ENCODE data around the gene MPP2.

The MPP2 gene

DNA sequence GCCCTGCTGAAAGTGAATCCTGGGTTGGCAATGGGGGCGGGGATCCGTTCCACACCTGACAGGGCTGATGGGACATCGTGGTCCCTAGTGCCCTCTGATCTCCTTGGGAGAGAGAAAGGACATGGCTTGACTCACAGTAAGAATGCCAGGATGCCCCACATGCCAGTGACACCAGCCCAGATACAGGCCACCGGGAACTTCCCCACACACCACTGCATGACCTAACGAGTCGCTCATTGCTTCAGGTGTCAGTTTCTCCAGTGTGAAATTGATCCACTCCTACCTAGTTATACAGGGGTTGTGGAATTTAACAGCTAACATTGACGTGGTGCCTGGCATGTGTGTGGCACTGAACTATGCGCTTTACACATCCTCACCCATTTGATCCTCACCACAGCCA is 52.8 kb downstream of the MPP2 start:
- DNase-seq (ENCODE audit: low spot score) (no peak), ATAC-seq (ENCODE audit: low read depth) (no peak)
- H3K27ac ChIP-seq (ENCODE audit: poor library complexity, severe bottlenecking), result no peak overlapping the region
- H3K9me3 ChIP-seq (ENCODE audit: severe bottlenecking), result no peaks in the 10 kb centered on the region
- no peak overlapping the region for H3K4me3 ChIP-seq (ENCODE audit: severe bottlenecking)
- no peak for TF ChIP-seq CTCF (IDR thresholded peaks at IDR 0.05; ENCODE audit: poor library complexity, severe bottlenecking)
- H3K36me3 ChIP-seq (ENCODE audit: low read depth), result no peaks in the 10 kb centered on the region
- H3K27me3 ChIP-seq (ENCODE audit: insufficient read depth, poor library complexity, severe bottlenecking), result no peaks in the 10 kb centered on the region
- no peaks in the 10 kb centered on the region for H3K4me1 ChIP-seq (ENCODE audit: insufficient read depth, poor library complexity, severe bottlenecking)

GRCh38 chr17:43853546-43853945 is 53.8 kb downstream of the MPP2 start:
- TF ChIP-seq CTCF (IDR thresholded peaks at IDR 0.05; ENCODE audit: poor library complexity, severe bottlenecking), result no peak
- Histone ChIP-seq H3K27me3 (ENCODE audit: insufficient read depth, poor library complexity, severe bottlenecking) (no peaks in the 10 kb centered on the region), H3K36me3 (ENCODE audit: low read depth) (no peaks in the 10 kb centered on the region), H3K4me1 (ENCODE audit: insufficient read depth, poor library complexity, severe bottlenecking) (no peaks in the 10 kb centered on the region), H3K27ac (ENCODE audit: poor library complexity, severe bottlenecking) (no peak overlapping the region), H3K4me3 (ENCODE audit: severe bottlenecking) (no peak overlapping the region), H3K9me3 (ENCODE audit: severe bottlenecking) (no peaks in the 10 kb centered on the region)
- ATAC-seq (ENCODE audit: low read depth), result no peak
- no peak for DNase-seq (ENCODE audit: low spot score)

- ATAC-seq (ENCODE audit: low read depth) (no peak), DNase-seq (ENCODE audit: low spot score) (no peak)
- no peak overlapping the region for H3K27ac ChIP-seq (ENCODE audit: poor library complexity, severe bottlenecking)
- no peaks in the 10 kb centered on the region for H3K36me3 ChIP-seq (ENCODE audit: low read depth)
- no peak for TF ChIP-seq CTCF (IDR thresholded peaks at IDR 0.05; ENCODE audit: poor library complexity, severe bottlenecking)
- H3K4me1 ChIP-seq (ENCODE audit: insufficient read depth, poor library complexity, severe bottlenecking), result no peaks in the 10 kb centered on the region
- no peak overlapping the region for H3K4me3 ChIP-seq (ENCODE audit: severe bottlenecking)
- H3K27me3 ChIP-seq (ENCODE audit: insufficient read depth, poor library complexity, severe bottlenecking), result no peaks in the 10 kb centered on the region
- H3K9me3 ChIP-seq (ENCODE audit: severe bottlenecking), result no peaks in the 10 kb centered on the region
These were observed 54.8 kb downstream of the MPP2 start for GRCh38 chr17:43852571-43852970.

DNA sequence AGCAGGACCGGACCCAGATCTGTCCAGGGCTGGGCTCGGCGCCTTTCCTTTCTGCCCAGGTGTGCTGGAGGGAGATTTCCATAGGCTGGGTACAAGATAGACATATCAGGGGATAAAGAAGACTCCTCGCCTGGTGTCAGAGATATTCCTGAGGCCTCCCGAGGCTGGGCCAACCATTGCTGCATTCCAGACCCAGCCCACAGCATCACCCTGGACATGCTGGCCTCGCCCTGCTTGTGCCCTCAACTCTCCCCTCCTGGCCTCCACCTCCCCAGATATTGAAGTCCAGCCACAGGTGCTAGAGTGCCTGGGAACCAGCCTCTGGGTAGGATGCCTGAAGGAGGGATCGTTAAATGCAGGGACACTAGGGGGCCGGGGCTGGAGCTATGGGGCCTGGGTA is 58.2 kb downstream of the MPP2 start:
- H3K9me3 ChIP-seq (ENCODE audit: severe bottlenecking), result no peaks in the 10 kb centered on the region
- H3K4me1 ChIP-seq (ENCODE audit: insufficient read depth, poor library complexity, severe bottlenecking), result no peaks in the 10 kb centered on the region
- H3K27me3 ChIP-seq (ENCODE audit: insufficient read depth, poor library complexity, severe bottlenecking), result no peaks in the 10 kb centered on the region
- no peak overlapping the region for H3K27ac ChIP-seq (ENCODE audit: poor library complexity, severe bottlenecking)
- H3K4me3 ChIP-seq (ENCODE audit: severe bottlenecking), result no peak overlapping the region
- ATAC-seq (ENCODE audit: low read depth) (no peak), DNase-seq (ENCODE audit: low spot score) (no peak)
- TF ChIP-seq CTCF (IDR thresholded peaks at IDR 0.05; ENCODE audit: poor library complexity, severe bottlenecking), result no peak
- H3K36me3 ChIP-seq (ENCODE audit: low read depth), result no peaks in the 10 kb centered on the region

- Histone ChIP-seq H3K9me3 (ENCODE audit: severe bottlenecking) (no peaks in the 10 kb centered on the region), H3K27ac (ENCODE audit: poor library complexity, severe bottlenecking) (no peak overlapping the region), H3K4me1 (ENCODE audit: insufficient read depth, poor library complexity, severe bottlenecking) (no peaks in the 10 kb centered on the region), H3K27me3 (ENCODE audit: insufficient read depth, poor library complexity, severe bottlenecking) (no peaks in the 10 kb centered on the region), H3K4me3 (ENCODE audit: severe bottlenecking) (no peak overlapping the region), H3K36me3 (ENCODE audit: low read depth) (no peaks in the 10 kb centered on the region)
- TF ChIP-seq CTCF (IDR thresholded peaks at IDR 0.05; ENCODE audit: poor library complexity, severe bottlenecking), result no peak
- DNase-seq (ENCODE audit: low spot score) (no peak), ATAC-seq (ENCODE audit: low read depth) (no peak)
These were observed 58.7 kb downstream of the MPP2 start for GRCh38 chr17:43848601-43849000.

All from RWPE2 (cell line).